Common myeloid progenitor, CD34-positive (primary cell): Measurements from ENCODE around the gene PSPH.
A peak's percentile ranks its signal among the peaks of the same experiment; 100 is the strongest.

Experiments used
- CTCF ChIA-PET: fragments of 350-600 bp; sonication (Branson Sonifier 250); formaldehyde crosslinking; loops from one replicate; lab custom pipeline; 2021; ENCODE audit warnings: antibody characterized with exemption; lab: Charles Lee
- POLR2A ChIA-PET: fragments of 350-600 bp; sonication (Branson Sonifier 250); formaldehyde crosslinking; loops from one replicate; lab custom pipeline; 2021; ENCODE audit warnings: antibody characterized with exemption; lab: Charles Lee
- DNase-seq, 3 donors: peaks; one replicate each; pipeline versions ENCODE4 v3.0.0 to v3.0.0-alpha.2; 2013
- H3K27ac ChIP-seq, 2 experiments: 1 replicate in 1 of 2; 2 replicates in 1 of 2; pipeline ENCODE4 v1.7.0; 2013; ENCODE audit warnings: inconsistent platforms in 2 of 2, low read length in 2 of 2, mild to moderate bottlenecking in 2 of 2, low read depth in 1 of 2, moderate library complexity in 1 of 2; ENCODE audit not compliant: severe bottlenecking in 2 of 2, insufficient read depth in 1 of 2, poor library complexity in 1 of 2
- H3K27me3 ChIP-seq, 5 experiments: replicated peaks in 2 of 5; 1 replicate in 3 of 5; 2 replicates in 2 of 5; pipeline versions ENCODE4 v1.6.1 to v1.7.0; 2013; ENCODE audit warnings: low read length in 4 of 5, mild to moderate bottlenecking in 2 of 5, moderate library complexity in 2 of 5, inconsistent platforms in 1 of 5; ENCODE audit not compliant: insufficient read depth in 5 of 5, control insufficient read depth in 4 of 5
- H3K36me3 ChIP-seq, 4 experiments: 1 replicate in 2 of 4; 2 replicates in 2 of 4; pipeline versions ENCODE4 v1.6.1 to v1.7.0; 2013; ENCODE audit warnings: low read length in 3 of 4, control low read depth in 1 of 4, mild to moderate bottlenecking in 1 of 4; ENCODE audit not compliant: control insufficient read depth in 4 of 4, insufficient read depth in 4 of 4
- H3K4me1 ChIP-seq, 4 experiments: 1 replicate in 3 of 4; 2 replicates in 1 of 4; pipeline versions ENCODE4 v1.6.1 to v1.7.1; 2013; ENCODE audit warnings: low read length in 3 of 4, mild to moderate bottlenecking in 3 of 4, control low read depth in 1 of 4, inconsistent platforms in 1 of 4, moderate library complexity in 1 of 4; ENCODE audit not compliant: control insufficient read depth in 4 of 4, insufficient read depth in 4 of 4; ENCODE audit errors: control extremely low read depth in 1 of 4
- H3K4me3 ChIP-seq, 7 experiments: 1 replicate in 4 of 7; 2 replicates in 3 of 7; pipeline versions ENCODE4 v1.5.1 to v1.7.0; 2013; ENCODE audit warnings: mild to moderate bottlenecking in 7 of 7, low read length in 6 of 7, moderate library complexity in 6 of 7, inconsistent platforms in 2 of 7, low read depth in 2 of 7, control low read depth in 1 of 7; ENCODE audit not compliant: insufficient read depth in 4 of 7, control insufficient read depth in 1 of 7; ENCODE audit errors: extremely low read depth in 1 of 7
- H3K9me3 ChIP-seq, 5 experiments: 1 replicate in 4 of 5; 2 replicates in 1 of 5; pipeline versions ENCODE4 v1.6.1 to v1.7.1; 2013; ENCODE audit warnings: low read length in 4 of 5, mild to moderate bottlenecking in 2 of 5, inconsistent platforms in 1 of 5, low read depth in 1 of 5, moderate library complexity in 1 of 5; ENCODE audit not compliant: control insufficient read depth in 4 of 5, insufficient read depth in 2 of 5; ENCODE audit errors: control extremely low read depth in 1 of 5
- WGBS: methylation state at CpG from one replicate; pipeline ENCODE4 v1.1.5; 2013; ENCODE audit not compliant: insufficient coverage; 5-methylcytosine and 5-hydroxymethylcytosine counted together

The PSPH gene

GRCh38 chr7:55966851-55967250 is 84.4 kb downstream of the PSPH start:
- CTCF ChIA-PET = no interaction called here
- Histone ChIP-seq H3K27ac (no peak overlapping the region), H3K27me3 (no peaks in the 10 kb centered on the region), H3K9me3 (no peaks in the 10 kb centered on the region), H3K36me3 (peaks cover 3 to 15% (median 9%) of the 10 kb centered on the region in 4 experiments), H3K4me1 (peaks cover 0 to 15% (median 10%) of the 10 kb centered on the region in 4 experiments), H3K4me3 (no peak overlapping the region)
- POLR2A ChIA-PET = no interaction called here
- DNase-seq = no peak
- 91% methylated on average over 6 of the region's 6 CpGs for WGBS

- Histone ChIP-seq H3K27me3 (no peaks in the 10 kb centered on the region), H3K36me3 (peaks cover 3 to 15% (median 9%) of the 10 kb centered on the region in 4 experiments), H3K4me3 (peak overlapping the region in 1 of 7 experiments; percentile 92), H3K4me1 (peaks cover 0 to 15% (median 10%) of the 10 kb centered on the region in 4 experiments), H3K27ac (no peak overlapping the region), H3K9me3 (no peaks in the 10 kb centered on the region)
- ChIA-PET POLR2A (no interaction called here), CTCF (interaction anchor here (1.1 kb wide), 1 partner anchor 324 kb away, joined by 4 read pairs; no protein-coding TSS in a partner anchor)
- WGBS = 96% methylated on average over 12 of the region's 13 CpGs
- no peak for DNase-seq
Observed at GRCh38 chr7:55965805-55966421, 85.3 kb downstream of the PSPH start.

- H3K36me3 ChIP-seq = peaks cover 3 to 14% (median 7%) of the 10 kb centered on the region in 4 experiments
- H3K4me3 ChIP-seq = peak overlapping the region; percentile 62 to 92 (median 83)
- no peaks in the 10 kb centered on the region for H3K9me3 ChIP-seq
- H3K4me1 ChIP-seq = peaks cover 0 to 15% (median 10%) of the 10 kb centered on the region in 4 experiments
- peak in 2 of 3 donors; percentile 58 to 63 for DNase-seq
- H3K27me3 ChIP-seq = no peaks in the 10 kb centered on the region
- H3K27ac ChIP-seq = peak overlapping the region; percentile 68 to 92
- ChIA-PET POLR2A (interaction anchor here (0.6 kb wide), 1 partner anchor 9 kb away, joined by 3 read pairs; no protein-coding TSS in a partner anchor), CTCF (interaction anchor here (1.3 to 1.7 kb wide), 2 partner anchors 34 to 323 kb away, joined by 4 to 9 read pairs; no protein-coding TSS in a partner anchor)
- WGBS = 0% methylated on average over 10 of the region's 14 CpGs
Observed at GRCh38 chr7:55965100-55965470, 86.2 kb downstream of the PSPH start.

GRCh38 chr7:55964261-55965099 is 86.8 kb downstream of the PSPH start, which contains the start of gene NIPSNAP2:
NIPSNAP2 (plus strand) TSS chr7:55964585; CDS start chr7:55964610, 25 bp downstream.
- H3K4me3 ChIP-seq = peak within 1 kb of the TSS; percentile 62 to 92 (median 83)
- peaks cover 0 to 15% (median 10%) of the 10 kb centered on the region in 4 experiments for H3K4me1 ChIP-seq
- peaks cover 3 to 11% (median 4%) of the 10 kb centered on the region in 4 experiments for H3K36me3 ChIP-seq
- H3K9me3 ChIP-seq = no peaks in the 10 kb centered on the region
- ChIA-PET POLR2A (interaction anchor here (0.6 to 0.7 kb wide), 5 partner anchors 9 to 716 kb away, joined by 3 to 9 read pairs (median 4); no protein-coding TSS in a partner anchor), CTCF (interaction anchor here (0.5 to 1.7 kb wide), 15 partner anchors 9 to 391 kb away, joined by 3 to 9 read pairs (median 4); no protein-coding TSS in a partner anchor)
- H3K27me3 ChIP-seq = no peaks in the 10 kb centered on the region
- peak; percentile 54 to 74 (median 72) for DNase-seq
- peak within 1 kb of the TSS; percentile 68 to 92 for H3K27ac ChIP-seq
- under 1% methylated on average over 88 of the region's 105 CpGs for WGBS

GRCh38 chr7:55963584-55964168 is 87.6 kb downstream of the PSPH start:
- CTCF ChIA-PET = interaction anchor here (0.5 to 1.7 kb wide), 14 partner anchors 9 to 391 kb away, joined by 3 to 9 read pairs (median 4); no protein-coding TSS in a partner anchor
- H3K36me3 ChIP-seq = peaks cover 0 to 6% (median 2%) of the 10 kb centered on the region in 4 experiments
- POLR2A ChIA-PET = interaction anchor here (0.6 to 0.7 kb wide), 4 partner anchors 47 to 715 kb away, joined by 3 to 9 read pairs (median 4); no protein-coding TSS in a partner anchor
- peak overlapping the region in 5 of 7 experiments; percentile 7 to 92 (median 84) for H3K4me3 ChIP-seq
- H3K27me3 ChIP-seq = no peaks in the 10 kb centered on the region
- H3K4me1 ChIP-seq = peaks cover 0 to 15% (median 10%) of the 10 kb centered on the region in 4 experiments
- 88% methylated on average over 10 of the region's 15 CpGs for WGBS
- no peak for DNase-seq
- peak overlapping the region in 1 of 2 experiments; percentile 34 for H3K27ac ChIP-seq
- no peaks in the 10 kb centered on the region for H3K9me3 ChIP-seq

- DNase-seq = no peak
- CTCF ChIA-PET = interaction anchor here (0.8 to 1.2 kb wide), 2 partner anchors 19 to 322 kb away, joined by 3 read pairs; no protein-coding TSS in a partner anchor
- peaks cover 0 to 15% (median 10%) of the 10 kb centered on the region in 4 experiments for H3K4me1 ChIP-seq
- H3K27ac ChIP-seq = no peak overlapping the region
- H3K4me3 ChIP-seq = no peak overlapping the region
- H3K36me3 ChIP-seq = peaks cover 0 to 4% (median 1%) of the 10 kb centered on the region in 4 experiments
- POLR2A ChIA-PET = no interaction called here
- WGBS = 97% methylated on average over 3 of the region's 3 CpGs
- no peaks in the 10 kb centered on the region for H3K27me3 ChIP-seq
- no peaks in the 10 kb centered on the region for H3K9me3 ChIP-seq
Observed at GRCh38 chr7:55962014-55962413, 89.2 kb downstream of the PSPH start.
